OCI-LY7 (cell line): ENCODE results near the gene TPM4. TPM values are rescaled to one million over a fixed set of nuclear protein-coding genes. Genes with fewer than 3 reads are reported as not detected.

Source experiments
- BruUV-seq: library from RNA; stranded (reverse); fragments of 400-500 nt; replicated peaks from 2 replicates; lab custom pipeline; 2021; lab: Mats Ljungman, UMichigan
- CTCF ChIA-PET: fragments of 300-600 bp; sonication (Branson Sonifier 250); formaldehyde crosslinking; loops from one replicate; lab custom pipeline; 2022; ENCODE audit warnings: antibody characterized with exemption; ENCODE audit not compliant: unreplicated experiment; lab: Charles Lee
- POLR2A ChIA-PET: fragments of 300-600 bp; sonication (Branson Sonifier 250); formaldehyde crosslinking; loops from one replicate; lab custom pipeline; 2022; ENCODE audit warnings: antibody characterized with exemption; lab: Charles Lee
- DNase-seq: peaks from one replicate; pipeline ENCODE4 v3.0.0-alpha.2; 2015; ENCODE audit warnings: low spot score
- H2AFZ ChIP-seq: fragments of 200-600 bp; sonication (generic), shearing (Covaris generic); 2 replicates; pipeline ENCODE4 v1.6.1; 2014; ENCODE audit warnings: mild to moderate bottlenecking, antibody characterized with exemption, low read length, moderate library complexity
- H3K27ac ChIP-seq: fragments of 200-600 bp; sonication (generic); 2 replicates; pipeline ENCODE4 v1.5.1; 2014; ENCODE audit warnings: mixed run types, low read depth, mild to moderate bottlenecking, moderate library complexity, low read length, inconsistent platforms; ENCODE audit not compliant: poor library complexity, severe bottlenecking
- H3K36me3 ChIP-seq: fragments of 200-600 bp; sonication (generic); 2 replicates; pipeline ENCODE4 v1.6.1; 2014; ENCODE audit warnings: mild to moderate bottlenecking, antibody characterized with exemption, low read length, moderate library complexity, mixed read lengths; ENCODE audit not compliant: insufficient read depth
- H3K4me1 ChIP-seq: fragments of 200-600 bp; sonication (generic); 2 replicates; pipeline ENCODE4 v1.5.1; 2014; ENCODE audit warnings: mild to moderate bottlenecking, low read length; ENCODE audit not compliant: insufficient read depth, poor library complexity, severe bottlenecking
- H3K4me2 ChIP-seq: fragments of 200-600 bp; sonication (generic); 2 replicates; pipeline ENCODE4 v1.6.1; 2014; ENCODE audit warnings: mild to moderate bottlenecking, low read length
- H3K4me3 ChIP-seq: fragments of 200-600 bp; sonication (generic); 2 replicates; pipeline ENCODE4 v1.5.1; 2014; ENCODE audit warnings: mild to moderate bottlenecking, low read depth, low read length; ENCODE audit not compliant: poor library complexity, severe bottlenecking
- H3K79me2 ChIP-seq: fragments of 200-600 bp; sonication (generic); 2 replicates; pipeline ENCODE4 v1.6.1; 2016; ENCODE audit warnings: low read depth, mild to moderate bottlenecking, low read length, moderate library complexity, mixed read lengths; ENCODE audit not compliant: insufficient read depth
- H3K9me2 ChIP-seq: fragments of 200-600 bp; sonication (generic); 2 replicates; pipeline ENCODE4 v1.6.1; 2016; ENCODE audit warnings: mild to moderate bottlenecking, low read length, mixed read lengths; ENCODE audit not compliant: insufficient read depth
- H3K9me3 ChIP-seq: fragments of 200-600 bp; sonication (generic); 2 replicates; pipeline ENCODE4 v1.6.1; 2014; ENCODE audit warnings: mild to moderate bottlenecking, mixed run types, low read length, mixed read lengths
- H4K20me1 ChIP-seq: fragments of 200-600 bp; sonication (generic); 2 replicates; pipeline ENCODE4 v1.6.1; 2014; ENCODE audit warnings: mild to moderate bottlenecking, antibody characterized with exemption, low read length, moderate library complexity, mixed read lengths; ENCODE audit not compliant: insufficient read depth
- CTCF ChIP-seq: fragments of 200-600 bp; sonication (generic); conservative IDR thresholded peaks from 2 replicates; pipeline ENCODE4 v1.5.1; 2014; ENCODE audit warnings: mild to moderate bottlenecking, antibody characterized with exemption, low read length, moderate library complexity, mixed read lengths
- EZH2phosphoT487 ChIP-seq: fragments of 200-600 bp; sonication (generic); IDR thresholded peaks from 2 replicates; pipeline ENCODE4 v1.6.1; 2018; ENCODE audit warnings: low read depth, borderline replicate concordance, mild to moderate bottlenecking, mixed run types, antibody characterized with exemption, low read length, moderate library complexity, mixed read lengths
- intact Hi-C: fragments of 100-400 bp; cut with micrococcal nuclease; formaldehyde crosslinking; loops from one replicate; pipeline ENCODE4 v1.10.0; 2022; ENCODE audit not compliant: unreplicated experiment
- total RNA-seq, 2 experiments: library from RNA; depleted of rRNA in 1 of 2; stranded (reverse); fragments of >200 nt in 1 of 2; shearing (Covaris generic) in 1 of 2; gene quantifications; 2 replicates each; pipeline ENCODE4 v1.2.3, GENCODE V29; 2014 to 2022

Gene TPM4
- total RNA-seq, 2 experiments from 2014 or later, result 98.1 to 111 TPM

- H3K4me3 ChIP-seq, result peak overlapping the region; percentile 37
- POLR2A ChIA-PET, result interaction anchor here (1.1 to 1.2 kb wide), 2 partner anchors 41 to 115 kb away, joined by 4 to 5 read pairs; partner anchors contain the start of gene FAM32A
- CTCF ChIA-PET, result interaction anchor here (1.2 to 1.3 kb wide), 2 partner anchors 48 to 115 kb away, joined by 3 to 6 read pairs; partner anchors contain the start of gene FAM32A
- H3K79me2 ChIP-seq, result no peaks in the 10 kb centered on the region
- H4K20me1 ChIP-seq, result no peaks in the 10 kb centered on the region
- peak overlapping the region; percentile 86 for H2AFZ ChIP-seq
- no peaks in the 10 kb centered on the region for H3K9me2 ChIP-seq
- no peaks in the 10 kb centered on the region for H3K9me3 ChIP-seq
- no TSS peak for BruUV-seq
- H3K27ac ChIP-seq, result peak overlapping the region; percentile 78
- peaks cover 37% of the 10 kb centered on the region for H3K4me1 ChIP-seq
- no peak for TF ChIP-seq EZH2phosphoT487
- no peak for TF ChIP-seq CTCF
- intact Hi-C loops, result loop anchor here (10.0 kb wide), 1 partner anchor 375 kb away; no protein-coding TSS in a partner anchor
- DNase-seq, result no peak
- no peaks in the 10 kb centered on the region for H3K36me3 ChIP-seq
- H3K4me2 ChIP-seq, result peak overlapping the region; percentile 69
These were observed 6.4 kb upstream of the TPM4 start for GRCh38 chr19:16069813-16070365.

GRCh38 chr19:16070366-16070990 lies 5.8 kb upstream of the TPM4 start:
- Histone ChIP-seq H3K4me1 (peaks cover 37% of the 10 kb centered on the region), H2AFZ (peak overlapping the region; percentile 86), H4K20me1 (no peaks in the 10 kb centered on the region), H3K27ac (peak overlapping the region; percentile 78), H3K9me2 (no peaks in the 10 kb centered on the region), H3K79me2 (peaks cover under 1% of the 10 kb centered on the region; the same call in 1 of the 2 replicates), H3K4me3 (peak overlapping the region; percentile 37), H3K36me3 (no peaks in the 10 kb centered on the region), H3K9me3 (no peaks in the 10 kb centered on the region), H3K4me2 (peak overlapping the region; percentile 69)
- BruUV-seq, result no TSS peak
- DNase-seq, result peak; percentile 92
- no peak for TF ChIP-seq EZH2phosphoT487
- peak; percentile 30; the same call in 1 of the 2 replicates for TF ChIP-seq CTCF
- POLR2A ChIA-PET, result interaction anchor here (1.1 to 1.2 kb wide), 3 partner anchors 41 to 115 kb away, joined by 3 to 5 read pairs (median 4); partner anchors contain the start of gene FAM32A
- CTCF ChIA-PET, result interaction anchor here (0.7 to 1.3 kb wide), 3 partner anchors 47 to 1278 kb away, joined by 3 to 6 read pairs (median 5); partner anchors contain the start of gene FAM32A
- intact Hi-C loops, result loop anchor here (10.0 kb wide), 1 partner anchor 374 kb away; no protein-coding TSS in a partner anchor
